ENCODE data around the gene POU3F2.

Gene POU3F2

GRCh38 chr6:98834060-98835031 is at the start of gene POU3F2:
Gene POU3F2, plus strand, starts transcription at chr6:98834574. Its CDS starts 300 bp downstream, at chr6:98834874.
- peak; percentile 95 to 98 (median 97) for DNase-seq

- peak in 2 of 3 experiments; percentile 25 to 28 for DNase-seq
These were observed 46.9 kb upstream of the POU3F2 start for GRCh38 chr6:98787435-98787834.

GRCh38 chr6:98787961-98788360 is 46.4 kb upstream of the POU3F2 start:
- peak in 1 of 3 experiments; percentile 28 for DNase-seq

- peak in 2 of 3 experiments; percentile 5 to 9 for DNase-seq
These were observed 40.0 kb upstream of the POU3F2 start for GRCh38 chr6:98794307-98794842.

- peak in 1 of 3 experiments; percentile 3 for DNase-seq
These were observed 37.0 kb upstream of the POU3F2 start for GRCh38 chr6:98797217-98797994.

GRCh38 chr6:98800866-98801265 is 33.5 kb upstream of the POU3F2 start:
- no peak for DNase-seq

GRCh38 chr6:98808541-98809210 is 25.7 kb upstream of the POU3F2 start:
- DNase-seq: no peak

- no peak for DNase-seq
These were observed 22.2 kb upstream of the POU3F2 start for GRCh38 chr6:98812220-98812619.

GRCh38 chr6:98816799-98817198 is 17.6 kb upstream of the POU3F2 start:
- no peak for DNase-seq

- no peak for DNase-seq
These were observed 12.5 kb upstream of the POU3F2 start for GRCh38 chr6:98821756-98822405.

GRCh38 chr6:98823428-98824161 is 10.8 kb upstream of the POU3F2 start:
- DNase-seq: no peak

- DNase-seq: peak in 1 of 3 experiments; percentile 61
These were observed 10.0 kb upstream of the POU3F2 start for GRCh38 chr6:98824162-98824901.

GRCh38 chr6:98824902-98825599 is 9.3 kb upstream of the POU3F2 start:
- no peak for DNase-seq

GRCh38 chr6:98825600-98826230 is 8.7 kb upstream of the POU3F2 start:
- no peak for DNase-seq

- DNase-seq: no peak
These were observed 6.8 kb upstream of the POU3F2 start for GRCh38 chr6:98827295-98828159.

- no peak for DNase-seq
These were observed 6.1 kb upstream of the POU3F2 start for GRCh38 chr6:98828211-98828788.

GRCh38 chr6:98828941-98829411 is 5.4 kb upstream of the POU3F2 start:
- peak; percentile 10 to 86 (median 65) for DNase-seq

- DNase-seq: no peak
These were observed 4.2 kb upstream of the POU3F2 start for GRCh38 chr6:98830146-98830545.
